ENCODE measurements around the gene SNRPA1. TPM values are rescaled to one million over a fixed set of nuclear protein-coding genes. Genes with fewer than 3 reads are reported as not detected.

The SNRPA1 gene
- total and polyA plus RNA-seq, 2 of the 13 experiments (the other 11 are each of a cell fraction or from before 2014, with no cell fraction given): 41.2 to 108 TPM

GRCh38 chr15:101337976-101338375, 42.9 kb upstream of the SNRPA1 start:
- Histone ChIP-seq H3K36me3 (replicated peaks in 1 of 2; ENCODE audit: control insufficient read depth in 1 of 2, insufficient read depth in 2 of 2, low read length in 2 of 2) (peaks cover 6 to 26% of the 10 kb centered on the region in 2 experiments), H3K4me2 (ENCODE audit: low read depth, low read length) (no peak overlapping the region), H4K20me1 (ENCODE audit: insufficient read depth, low read length) (no peaks in the 10 kb centered on the region), H3K27ac (ENCODE audit: extremely low read length, insufficient read depth, low read length) (no peak overlapping the region), H3K27me3 (ENCODE audit: control insufficient read depth in 1 of 2, insufficient read depth in 2 of 2, low read length in 2 of 2) (no peaks in the 10 kb centered on the region), H3K79me2 (ENCODE audit: insufficient read depth, low read length) (no peaks in the 10 kb centered on the region), H3K4me1 (ENCODE audit: insufficient read depth, low read length) (0 out of 2 replicates have a peak, but pooled peaks cover 4% of the 10 kb centered on the region), H3K4me3 (replicated peaks in 1 of 3; ENCODE audit: insufficient read depth in 1 of 3, low read depth in 2 of 3, low read length in 3 of 3) (no peak overlapping the region), H3K9me3 (ENCODE audit: low read length) (no peaks in the 10 kb centered on the region), H3K9ac (ENCODE audit: insufficient read depth, low read depth, low read length) (no peak overlapping the region), H2AFZ (ENCODE audit: low read length) (no peak overlapping the region)
- DNase-seq (ENCODE audit: low spot score) (no peak), FAIRE-seq (no peak), ATAC-seq (no peak)
- intact Hi-C loops (cut with micrococcal nuclease; ENCODE audit: unreplicated experiment) (no loop called here), in situ Hi-C loops (cut with HindIII; ENCODE audit: extremely low pct_ligation_motif_present, low pct_unique_long_range_greater_than_20kb) (no loop called here)
- BruUV-seq (replicated peaks): no TSS peak
- POLR2A ChIA-PET: no interaction called here
- CTCF ChIA-PET (ENCODE audit: low intra/inter-chr PET ratio, low total read pairs): no interaction called here
- TF ChIP-seq SMAD1 (CRISPR knock-in tag; IDR thresholded peaks at IDR 0.05; ENCODE audit: borderline replicate concordance, low read depth): no peak
- TF ChIP-seq ZNF354B (CRISPR knock-in tag; IDR thresholded peaks at IDR 0.05): no peak
- no peak for TF ChIP-seq RERE (CRISPR knock-in tag; IDR thresholded peaks at IDR 0.05; ENCODE audit: low read depth)
- TF ChIP-seq ZMAT3 (CRISPR knock-in tag; conservative IDR thresholded peaks at IDR 0.05): no peak
- TF ChIP-seq CCAR2 (optimal IDR thresholded peaks at IDR 0.05; ENCODE audit: low read depth, low read length): no peak
- TF ChIP-seq CTCF (CRISPR knock-in tag; IDR thresholded peaks at IDR 0.05): no peak
- no peak for TF ChIP-seq ZNF773 (CRISPR knock-in tag; IDR thresholded peaks at IDR 0.05; ENCODE audit: borderline replicate concordance)
- TF ChIP-seq ZBTB42 (CRISPR knock-in tag; IDR thresholded peaks at IDR 0.05): no peak
- 85% methylated on average over 5 of the region's 7 CpGs for WGBS (ENCODE audit: low lambda C conversion rate)

All from HepG2 (cell line).